Uterus (tissue), 4 donors: ENCODE measurements around the gene MR1. TPM values are rescaled to one million over a fixed set of nuclear protein-coding genes. Genes with fewer than 3 reads are reported as not detected.

Source experiments
- DNase-seq, 2 donors: peaks; one replicate each; pipeline ENCODE4 v3.0.0-alpha.2; 2019 to 2020
- H3K27ac ChIP-seq, 2 donors: fragments of 200-600 bp; sonication (generic); 1 replicate in 1 of 2; 2 replicates in 1 of 2; pipeline ENCODE4 v1.5.1; 2016 to 2018
- H3K27me3 ChIP-seq, 2 donors: fragments of 200-600 bp; sonication (generic); one replicate each; pipeline ENCODE4 v1.5.1; 2018 to 2019; ENCODE audit warnings: control low read depth in 1 of 2
- H3K36me3 ChIP-seq, 2 donors: fragments of 200-600 bp; sonication (generic); one replicate each; pipeline ENCODE4 v1.5.1; 2019; ENCODE audit warnings: control low read depth in 1 of 2
- H3K4me1 ChIP-seq, 2 donors: fragments of 200-600 bp; sonication (generic); one replicate each; pipeline ENCODE4 v1.5.1; 2018 to 2019; ENCODE audit warnings: control low read depth in 1 of 2
- H3K4me3 ChIP-seq, 2 donors: fragments of 200-600 bp; sonication (generic); 1 replicate in 1 of 2; 2 replicates in 1 of 2; pipeline ENCODE4 v1.5.1; 2018 to 2019; ENCODE audit warnings: mild to moderate bottlenecking in 1 of 2
- H3K9me3 ChIP-seq, 2 donors: fragments of 200-600 bp; sonication (generic); one replicate each; pipeline ENCODE4 v1.5.1; 2019; ENCODE audit warnings: control low read depth in 1 of 2
- POLR2A ChIP-seq, 2 donors: fragments of 450-650 bp; IDR thresholded peaks; one replicate each; pipeline ENCODE4 v1.6.1; 2016; ENCODE audit warnings: antibody characterized with exemption in 2 of 2, mild to moderate bottlenecking in 1 of 2, moderate library complexity in 1 of 2
- intact Hi-C: fragments of 100-400 bp; cut with DNase I; formaldehyde crosslinking; loops from one replicate; pipeline ENCODE4 v1.15.1; 2023; ENCODE audit warnings: low total_unique reads
- total RNA-seq, 4 donors: library from RNA; depleted of rRNA in 3 of 4; stranded (reverse); fragments of >200 nt in 3 of 4; gene quantifications; one replicate each; pipeline versions ENCODE4 v1.1.0 to v1.2.4, GENCODE V29; 2014 to 2023
- TF ChIP-seq, protein P1 (sequence below), 4 experiments: fragments of 200-600 bp in 2 of 4; fragments of 450-650 bp in 2 of 4; sonication (generic) in 2 of 4; IDR thresholded peaks; one replicate each; pipeline ENCODE4 v1.5.1; 2016 to 2019; ENCODE audit warnings: antibody characterized with exemption in 4 of 4, mild to moderate bottlenecking in 2 of 4, moderate library complexity in 1 of 4
- donor health status: DM: yes; HTN: yes; CAD: no.

MR1 gene
- total RNA-seq, 4 donors from 2014 or later: 13.8 to 29.7 (median 16.2) TPM

DNA sequence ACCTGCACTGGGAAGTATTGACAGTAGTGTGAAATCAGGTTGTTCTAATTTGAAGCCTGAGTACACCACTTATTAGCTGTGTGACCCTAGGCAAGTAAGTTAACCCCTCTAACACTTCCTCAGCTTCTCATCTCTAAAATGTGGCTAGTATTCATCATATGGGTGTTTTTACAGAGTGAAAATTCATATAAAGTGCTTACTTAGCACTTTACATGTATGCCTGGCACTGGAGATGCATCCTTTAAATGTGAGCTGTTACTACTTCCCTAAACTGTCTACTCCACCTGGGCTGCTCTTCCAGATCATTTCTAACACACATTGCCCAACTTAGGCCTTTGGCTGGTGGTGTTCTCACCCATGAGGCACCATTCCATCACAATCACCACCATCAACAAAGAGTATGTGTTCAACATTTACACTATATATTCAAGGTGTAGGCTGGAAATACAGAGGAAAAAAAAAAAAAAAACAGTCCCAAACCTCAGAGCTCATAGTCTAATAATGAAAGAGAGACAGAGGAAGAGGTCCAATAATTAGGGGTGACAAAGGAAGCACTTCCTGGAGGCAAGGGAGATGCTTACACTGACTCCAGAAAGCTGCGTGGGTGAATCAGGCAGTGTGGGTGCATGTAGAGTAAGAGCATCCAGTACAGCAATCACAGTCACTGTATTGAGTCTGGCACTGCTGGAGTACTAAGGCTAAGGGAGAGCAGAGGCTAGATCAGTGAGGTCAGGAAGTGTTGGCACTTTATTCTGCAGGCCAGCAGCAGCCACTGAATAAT is 14.7 kb upstream of the MR1 start:
- DNase-seq: no peak
- Histone ChIP-seq H3K27me3 (no peaks in the 10 kb centered on the region), H3K36me3 (no peaks in the 10 kb centered on the region), H3K4me3 (no peak overlapping the region), H3K27ac (no peak overlapping the region), H3K9me3 (no peaks in the 10 kb centered on the region), H3K4me1 (peaks cover 0 to 4% of the 10 kb centered on the region in 2 donors)
- TF ChIP-seq, protein P1, sequence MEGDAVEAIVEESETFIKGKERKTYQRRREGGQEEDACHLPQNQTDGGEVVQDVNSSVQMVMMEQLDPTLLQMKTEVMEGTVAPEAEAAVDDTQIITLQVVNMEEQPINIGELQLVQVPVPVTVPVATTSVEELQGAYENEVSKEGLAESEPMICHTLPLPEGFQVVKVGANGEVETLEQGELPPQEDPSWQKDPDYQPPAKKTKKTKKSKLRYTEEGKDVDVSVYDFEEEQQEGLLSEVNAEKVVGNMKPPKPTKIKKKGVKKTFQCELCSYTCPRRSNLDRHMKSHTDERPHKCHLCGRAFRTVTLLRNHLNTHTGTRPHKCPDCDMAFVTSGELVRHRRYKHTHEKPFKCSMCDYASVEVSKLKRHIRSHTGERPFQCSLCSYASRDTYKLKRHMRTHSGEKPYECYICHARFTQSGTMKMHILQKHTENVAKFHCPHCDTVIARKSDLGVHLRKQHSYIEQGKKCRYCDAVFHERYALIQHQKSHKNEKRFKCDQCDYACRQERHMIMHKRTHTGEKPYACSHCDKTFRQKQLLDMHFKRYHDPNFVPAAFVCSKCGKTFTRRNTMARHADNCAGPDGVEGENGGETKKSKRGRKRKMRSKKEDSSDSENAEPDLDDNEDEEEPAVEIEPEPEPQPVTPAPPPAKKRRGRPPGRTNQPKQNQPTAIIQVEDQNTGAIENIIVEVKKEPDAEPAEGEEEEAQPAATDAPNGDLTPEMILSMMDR (IDR thresholded peaks at IDR 0.05): no peak
- TF ChIP-seq POLR2A (IDR thresholded peaks at IDR 0.05): no peak
- intact Hi-C loops: no loop called here

- H3K4me3 ChIP-seq: peak overlapping the region in 1 of 2 donors; percentile 94
- H3K27ac ChIP-seq: peak overlapping the region; percentile 90 to 94
- peaks cover 0 to 4% of the 10 kb centered on the region in 2 donors for H3K4me1 ChIP-seq
- no peaks in the 10 kb centered on the region for H3K36me3 ChIP-seq
- intact Hi-C loops: loop anchor here (5.0 kb wide), 1 partner anchor 121 kb away; no protein-coding TSS in a partner anchor
- no peaks in the 10 kb centered on the region for H3K9me3 ChIP-seq
- no peaks in the 10 kb centered on the region for H3K27me3 ChIP-seq
- no peak for DNase-seq
- no peak for TF ChIP-seq POLR2A (IDR thresholded peaks at IDR 0.05)
- TF ChIP-seq, protein P1 (IDR thresholded peaks at IDR 0.05): no peak
These were observed 12.6 kb upstream of the MR1 start for GRCh38 chr1:181021159-181021558.

- Histone ChIP-seq H3K27ac (peak overlapping the region; percentile 90 to 94), H3K27me3 (no peaks in the 10 kb centered on the region), H3K36me3 (no peaks in the 10 kb centered on the region), H3K4me1 (peaks cover 0 to 4% of the 10 kb centered on the region in 2 donors), H3K4me3 (peak overlapping the region; percentile 89 to 94), H3K9me3 (no peaks in the 10 kb centered on the region)
- peak; percentile 68 to 72 for DNase-seq
- TF ChIP-seq, protein P1 (IDR thresholded peaks at IDR 0.05): peak in 1 of 4 experiments; percentile 23
- TF ChIP-seq POLR2A (IDR thresholded peaks at IDR 0.05): no peak
- intact Hi-C loops: loop anchor here (5.0 kb wide), 1 partner anchor 120 kb away; no protein-coding TSS in a partner anchor
These were observed 11.9 kb upstream of the MR1 start for GRCh38 chr1:181021811-181022434.

- Histone ChIP-seq H3K4me1 (peaks cover 0 to 4% of the 10 kb centered on the region in 2 donors), H3K27me3 (no peaks in the 10 kb centered on the region), H3K27ac (peak overlapping the region; percentile 77 to 94), H3K9me3 (no peaks in the 10 kb centered on the region), H3K36me3 (no peaks in the 10 kb centered on the region), H3K4me3 (peak overlapping the region in 1 of 2 donors; percentile 25)
- intact Hi-C loops: loop anchor here (5.0 kb wide), 1 partner anchor 119 kb away; no protein-coding TSS in a partner anchor
- TF ChIP-seq, protein P1 (IDR thresholded peaks at IDR 0.05): no peak
- TF ChIP-seq POLR2A (IDR thresholded peaks at IDR 0.05): no peak
- DNase-seq: peak; percentile 20 to 29
These were observed 10.3 kb upstream of the MR1 start for GRCh38 chr1:181023265-181024057.
